Stimulated activated CD4-positive, alpha-beta T cell treated with anti-CD3 and anti-CD28 coated beads, Interleukin-4, amount 100 ng/mL, for 48 hours (primary cell): ENCODE data around the gene MAEA.
"Not testable (repeated sequence)": the region's sequence is repeated elsewhere in the genome, so short reads cannot be mapped to it uniquely, and the experiment has no call there.

Source experiments
- DNase-seq, 2 donors: peaks; one replicate each; pipeline ENCODE4 v3.0.0-alpha.2; 2020; ENCODE audit warnings: low read depth in 2 of 2

The MAEA gene

DNA sequence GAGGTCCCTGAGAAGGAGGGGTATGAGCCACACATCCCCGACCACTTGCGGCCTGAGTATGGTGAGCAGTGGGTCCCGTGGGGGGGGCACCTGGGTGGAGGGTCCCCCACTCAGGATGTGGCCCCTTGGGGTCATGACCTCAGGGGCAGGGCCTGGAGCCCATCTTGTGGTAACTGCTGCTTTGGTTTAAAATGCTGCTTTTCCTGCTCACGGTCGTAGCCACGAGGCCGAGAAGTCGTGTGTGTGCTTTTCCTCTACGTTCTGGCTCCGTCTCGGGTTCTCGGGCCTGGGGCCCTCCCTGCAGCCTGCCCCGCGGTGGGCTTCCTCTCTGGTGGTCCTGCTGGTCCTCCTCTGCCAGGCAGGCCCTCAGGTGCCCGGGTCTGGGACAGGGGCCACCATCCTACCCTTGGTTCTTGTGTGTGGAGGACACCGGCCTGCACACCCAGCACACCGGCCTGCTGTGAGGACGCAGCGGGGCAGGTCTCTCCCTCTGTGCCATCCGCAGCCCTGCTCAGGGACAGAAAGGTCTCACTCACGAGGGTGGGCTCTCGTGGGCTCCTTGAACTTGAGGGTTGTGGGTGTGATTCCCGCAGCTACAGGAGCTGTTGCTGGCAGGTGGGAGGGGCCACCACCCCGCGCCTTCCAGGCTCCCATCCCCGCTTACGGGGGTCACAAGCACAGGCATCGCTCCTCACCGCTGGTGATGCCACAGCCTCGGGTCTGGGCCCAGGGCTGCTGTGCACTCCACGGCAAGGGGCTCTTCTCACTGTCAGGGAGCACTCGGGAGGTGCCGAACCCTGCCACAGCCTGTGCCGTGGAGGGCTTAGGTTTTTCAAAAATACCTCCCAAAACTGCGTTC, 76.9 kb downstream of the MAEA start:
- no peak for DNase-seq

DNA sequence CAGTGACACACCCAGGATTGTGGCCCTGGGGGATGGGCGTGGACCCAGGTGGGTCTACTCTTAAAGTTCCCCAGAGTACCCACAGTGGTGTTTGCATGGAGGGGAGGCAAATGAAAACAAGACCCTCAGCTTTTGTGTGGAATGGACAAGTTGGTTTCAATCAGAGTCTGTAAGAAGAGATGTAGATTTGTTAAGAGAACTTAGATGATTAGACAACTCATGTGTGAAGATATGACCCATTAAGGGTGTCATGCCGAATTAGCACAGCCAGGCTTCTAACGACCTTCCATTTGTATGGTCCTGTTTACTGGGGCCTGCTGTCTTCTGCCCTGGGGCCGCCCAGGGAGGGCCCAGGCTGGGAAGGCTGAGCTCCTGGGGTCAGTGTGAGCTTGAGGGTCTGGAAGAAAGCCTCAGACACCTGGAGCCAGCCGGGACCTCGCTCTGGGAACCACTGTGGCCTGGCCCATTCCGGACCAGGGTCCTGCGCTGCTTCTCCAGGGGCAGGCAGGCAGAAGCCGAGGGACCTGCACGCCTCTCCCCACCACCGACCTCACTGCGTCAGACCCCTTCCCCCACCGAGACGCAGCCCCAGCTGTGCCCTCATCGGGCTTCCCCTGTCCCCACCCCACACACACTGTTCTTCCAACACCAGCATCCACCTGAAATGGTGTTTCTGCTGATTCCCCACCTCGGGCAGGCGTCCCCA, 77.7 kb downstream of the MAEA start:
- DNase-seq, result no peak

DNA sequence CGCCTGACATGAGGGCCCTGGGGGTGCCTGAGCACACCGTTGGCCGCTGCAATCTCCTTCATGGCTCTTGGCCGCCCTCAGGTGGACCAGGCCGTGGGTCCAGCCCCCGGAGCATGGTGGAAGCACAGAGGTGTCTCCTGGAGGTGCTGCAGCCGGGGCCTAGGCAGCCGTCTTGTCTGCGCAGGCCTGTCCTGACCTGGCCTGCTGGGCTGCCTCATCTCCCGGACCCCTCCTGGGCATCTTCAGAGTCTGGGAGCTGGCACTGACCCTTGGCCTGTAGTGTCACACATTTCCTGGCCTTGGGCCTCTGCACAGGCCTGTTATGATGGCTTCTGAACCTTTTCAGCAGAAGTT, 78.2 kb downstream of the MAEA start:
- DNase-seq, result no peak

DNA sequence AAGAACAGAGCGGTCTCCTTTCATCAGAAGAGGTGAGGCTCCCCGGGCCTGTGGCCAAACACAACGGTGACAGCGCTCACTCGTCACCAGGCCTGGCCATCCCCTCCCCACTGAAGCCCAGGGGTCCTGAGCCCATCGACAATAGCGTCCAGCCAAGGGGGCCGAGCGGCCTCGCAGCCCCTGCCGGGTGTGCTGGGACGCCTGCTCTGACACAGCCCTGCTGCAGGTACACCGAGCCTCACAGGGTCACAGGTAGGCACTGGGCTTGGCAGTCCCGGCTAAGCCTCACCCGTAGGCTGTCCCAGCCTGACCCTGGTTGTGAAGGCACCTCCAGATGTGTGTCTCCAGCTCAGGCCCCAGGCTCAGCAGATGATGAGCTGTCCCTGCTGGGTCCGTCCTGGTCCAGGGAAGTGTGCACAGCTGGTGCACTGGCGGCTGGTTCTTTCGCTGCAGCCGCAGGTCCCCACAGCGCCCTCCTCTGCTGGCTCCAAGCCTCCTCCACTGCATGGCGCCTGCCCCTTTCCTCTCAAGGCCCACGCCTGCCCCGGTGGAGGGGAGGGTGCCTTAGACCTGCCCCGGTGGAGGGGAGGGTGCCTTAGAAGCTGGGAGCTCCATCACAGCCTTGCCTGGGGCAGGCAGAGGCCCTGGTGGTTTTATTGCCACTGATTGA, 78.9 kb downstream of the MAEA start:
- no peak for DNase-seq

DNA sequence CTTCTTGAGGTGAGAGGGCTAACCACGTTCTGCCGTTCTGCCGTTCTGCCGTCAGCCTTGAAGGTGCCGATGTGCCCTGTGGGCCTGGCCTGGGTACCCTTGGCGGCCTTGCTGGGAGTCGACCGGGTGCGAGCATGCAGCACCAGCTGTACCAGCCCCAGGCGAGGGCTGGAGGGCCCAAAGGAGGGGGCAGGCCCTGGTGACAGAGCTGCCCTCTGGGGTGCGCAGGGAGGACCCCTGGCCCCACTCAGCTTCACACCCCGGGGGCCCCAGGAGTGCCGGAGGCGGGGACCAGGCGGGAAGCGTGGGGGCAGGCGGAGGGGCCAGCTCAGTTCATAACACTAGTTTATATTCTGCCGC, 79.4 kb downstream of the MAEA start:
- DNase-seq, result no peak

DNA sequence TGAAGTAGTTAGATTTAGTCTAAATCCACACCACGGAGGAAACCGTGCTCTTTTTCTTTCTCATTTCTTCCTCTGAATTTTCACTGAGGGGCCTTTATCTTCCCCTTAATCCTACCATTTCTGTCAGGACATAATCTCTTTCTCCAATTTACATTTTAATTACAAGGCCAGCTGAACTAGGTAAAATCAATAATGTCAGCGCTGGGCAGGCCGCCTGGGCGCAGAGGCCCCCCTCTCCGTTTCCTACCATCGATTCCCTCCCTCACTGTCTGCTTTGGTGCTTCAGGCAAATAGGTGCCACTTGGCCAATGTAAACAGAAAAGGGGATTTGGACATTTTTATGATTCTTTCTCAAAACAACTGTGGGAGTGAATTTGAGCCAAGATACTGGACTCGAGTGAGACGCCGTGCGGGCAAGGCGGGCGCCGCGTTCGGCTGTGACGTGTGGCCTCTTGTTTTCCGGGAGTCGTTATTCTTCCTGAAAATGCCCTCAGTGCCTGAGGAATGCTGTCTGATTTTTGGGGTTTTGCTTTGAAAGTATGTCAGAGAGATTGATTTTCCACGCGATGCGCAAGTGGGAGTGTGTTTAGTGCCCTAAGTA, 79.9 kb downstream of the MAEA start:
- no peak for DNase-seq

DNA sequence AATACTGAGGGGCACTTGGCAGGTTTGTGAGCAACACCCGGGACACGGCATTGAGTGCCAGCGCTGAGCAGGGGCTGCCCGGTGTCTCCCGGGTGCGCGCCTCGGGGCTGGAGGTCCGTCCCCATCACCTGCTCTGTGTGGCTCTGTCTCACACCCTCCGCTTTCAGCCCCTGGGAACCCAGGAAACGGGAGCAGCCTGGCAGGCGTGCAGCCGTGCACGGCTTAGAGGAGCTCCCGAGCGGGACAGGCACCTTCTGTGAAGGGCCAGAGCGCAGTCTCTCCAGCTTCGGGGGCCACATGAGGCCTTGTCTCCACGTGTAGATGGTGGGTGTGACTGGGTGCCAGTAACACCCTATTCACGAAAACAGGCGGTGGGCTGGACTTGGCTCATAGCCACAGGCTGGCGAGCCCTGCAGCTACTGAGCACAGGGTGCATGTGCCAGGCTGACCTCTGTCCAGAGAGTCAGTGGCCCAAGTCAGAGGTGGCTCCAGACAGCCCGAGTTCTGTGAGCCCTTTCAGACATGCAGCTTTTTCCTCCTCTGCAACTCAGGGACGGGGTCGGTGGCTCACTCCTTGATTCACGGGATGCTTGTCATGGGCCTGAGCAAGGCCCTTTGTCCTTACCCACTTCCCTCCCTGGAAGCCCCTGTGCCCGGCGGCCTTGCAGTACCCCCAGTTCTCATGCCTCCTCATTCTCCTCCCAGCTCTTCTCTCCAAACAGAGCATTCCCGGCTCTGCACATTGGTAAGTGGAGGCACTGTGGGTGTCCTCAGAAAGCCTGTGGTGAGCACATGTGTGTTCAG, 80.8 kb downstream of the MAEA start:
- no peak for DNase-seq

DNA sequence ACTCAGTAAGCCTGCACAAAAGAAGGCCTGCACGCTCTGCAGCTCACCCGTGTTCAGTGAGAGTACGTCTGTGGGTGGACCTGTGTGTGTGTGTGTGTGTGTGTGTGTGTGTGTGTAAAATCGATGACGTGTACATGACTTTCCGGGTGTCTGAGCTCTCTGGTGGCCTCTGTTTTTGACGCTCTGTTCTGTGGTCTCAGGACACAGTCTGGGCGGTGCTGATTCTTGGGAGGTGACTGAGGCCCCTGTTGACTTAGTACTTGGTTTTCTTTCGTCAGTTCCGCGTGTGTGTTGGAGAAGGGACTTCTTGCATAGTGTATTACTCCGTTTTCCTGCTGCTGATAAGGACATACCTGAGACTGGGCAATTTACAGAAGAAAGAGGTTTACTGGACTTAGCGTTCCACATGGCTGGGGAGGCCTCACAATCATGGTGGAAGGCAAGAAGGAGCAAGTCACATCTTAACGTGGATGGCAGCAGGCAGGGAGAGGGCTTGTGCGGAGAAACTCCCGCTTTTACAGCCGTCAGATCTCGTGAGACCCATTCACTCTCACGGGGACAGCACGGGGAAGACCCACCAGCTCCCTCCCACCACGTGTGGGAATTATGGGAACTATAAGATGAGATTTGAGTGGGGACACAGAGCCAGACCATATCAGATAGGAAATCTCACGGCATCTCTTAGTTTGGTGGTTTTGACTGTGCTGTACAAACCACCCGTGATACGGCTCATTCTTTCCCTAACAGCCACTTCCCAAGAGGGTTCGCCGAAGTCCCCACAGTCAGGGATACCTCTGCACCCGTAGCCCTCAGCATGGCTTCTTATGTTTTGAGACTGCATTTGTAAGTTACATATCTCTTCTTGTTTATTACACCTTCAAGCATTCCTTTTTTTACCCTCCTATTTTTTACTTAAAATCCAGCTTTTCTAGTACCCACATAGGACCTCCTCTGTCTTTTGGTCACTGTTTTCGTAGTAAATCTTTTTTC, 81.8 kb downstream of the MAEA start:
- no peak for DNase-seq

DNA sequence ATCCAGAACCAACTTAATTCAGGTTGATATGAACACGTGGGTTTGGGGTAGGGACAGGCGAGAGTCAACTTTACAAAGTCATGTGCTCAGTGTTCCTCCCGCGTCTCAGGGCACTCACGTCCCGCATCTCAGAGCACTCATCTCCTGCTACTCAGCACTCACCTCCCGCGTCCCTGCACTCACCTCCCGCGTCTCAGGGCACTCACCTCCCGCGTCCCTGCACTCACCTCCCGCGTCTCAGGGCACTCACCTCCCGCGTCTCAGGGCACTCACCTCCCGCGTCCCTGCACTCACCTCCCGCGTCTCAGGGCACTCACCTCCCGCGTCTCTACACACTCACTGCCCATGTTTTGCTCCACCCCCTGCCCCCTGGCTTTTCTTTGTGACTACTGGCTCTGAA, 82.9 kb downstream of the MAEA start:
- DNase-seq, result not testable (repeated sequence)

DNA sequence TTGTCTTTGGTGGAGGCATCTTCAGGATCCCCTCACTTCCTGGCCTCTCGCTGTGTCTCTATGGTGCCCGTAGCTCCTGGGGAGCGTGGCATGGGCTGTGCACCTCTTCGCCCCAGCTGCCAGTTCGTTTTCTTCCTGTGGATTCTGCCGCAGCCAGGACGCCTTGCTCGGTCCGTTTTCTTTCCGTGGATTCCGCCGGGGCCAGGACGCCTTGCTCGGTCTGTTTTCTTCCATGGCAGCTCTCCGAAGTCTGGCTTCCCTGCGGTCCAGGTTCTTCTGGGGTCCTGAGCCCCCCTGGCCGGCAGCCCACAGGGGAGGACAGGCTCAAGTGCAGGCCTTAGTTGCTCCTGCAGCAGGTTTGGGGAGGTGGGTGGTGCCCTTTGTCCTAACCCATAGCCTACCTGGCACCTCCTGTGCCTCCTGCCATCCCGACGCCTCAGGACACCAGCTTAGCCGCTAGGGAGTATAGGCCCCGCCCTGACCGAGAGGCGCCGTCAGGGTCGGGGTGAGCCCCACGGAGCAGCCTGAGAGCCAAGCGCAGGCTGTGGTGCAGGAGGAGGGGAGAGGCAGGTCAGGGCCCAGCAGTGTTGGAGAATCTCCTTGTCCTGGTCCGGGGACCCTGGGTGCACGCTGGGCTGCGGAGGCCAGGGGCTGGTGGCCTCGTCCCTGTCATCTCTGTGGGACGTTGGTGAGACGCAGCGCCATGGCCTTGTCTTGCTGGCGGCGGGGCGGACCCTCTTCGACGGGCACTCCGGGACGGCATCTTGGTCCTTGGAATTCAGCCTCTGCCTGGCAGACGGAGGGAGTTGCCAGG, 84.4 kb downstream of the MAEA start:
- no peak for DNase-seq

DNA sequence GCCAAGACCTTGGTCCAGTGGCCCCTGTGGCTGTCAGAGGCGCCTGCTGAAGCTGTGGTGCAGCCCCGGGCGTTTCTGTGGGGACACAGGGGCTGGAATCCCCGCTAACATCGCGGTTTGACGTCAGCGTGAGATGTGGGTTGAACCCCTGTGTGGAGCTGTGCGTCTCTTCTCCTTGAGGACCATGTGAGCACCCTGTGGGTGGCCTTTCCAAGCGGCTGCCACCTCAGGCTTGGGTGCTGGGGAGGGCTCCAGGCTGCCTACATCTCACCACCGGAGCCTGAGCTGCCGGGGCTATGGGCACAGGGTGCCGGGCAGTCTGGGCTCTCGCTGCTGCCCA, 85.0 kb downstream of the MAEA start:
- DNase-seq, result no peak

DNA sequence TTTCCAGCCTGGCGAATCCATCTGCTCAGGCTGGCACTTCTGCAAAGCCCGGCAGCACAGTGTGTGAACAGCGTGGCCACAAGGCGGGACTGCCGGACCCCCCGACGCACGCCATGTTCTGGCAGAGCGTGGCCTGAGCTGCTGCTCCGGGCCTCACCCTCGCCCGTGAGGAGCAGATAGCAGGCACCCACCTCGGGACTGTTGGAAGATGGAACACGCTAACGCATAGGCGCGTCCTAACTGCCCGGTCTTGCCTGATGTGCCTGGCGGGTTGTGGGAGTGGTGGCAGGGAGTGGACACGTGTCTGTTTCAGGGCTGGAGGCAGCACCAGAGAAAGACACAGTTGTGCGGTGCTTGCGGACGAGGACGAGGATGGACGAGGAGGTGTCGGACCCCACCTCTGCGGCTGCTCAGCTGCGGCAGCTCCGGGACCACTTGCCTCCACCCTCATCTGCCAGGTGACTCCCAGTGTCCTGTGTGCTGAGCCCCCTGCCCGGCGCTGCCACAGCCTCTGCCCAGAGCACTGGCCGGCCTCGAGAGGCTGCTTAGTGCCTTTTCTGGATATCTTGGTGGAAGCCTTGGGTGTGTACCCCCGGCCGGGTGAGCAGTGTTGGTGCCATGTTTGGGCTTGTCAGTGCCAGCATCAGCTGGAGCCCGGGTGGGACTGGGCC, 85.5 kb downstream of the MAEA start:
- no peak for DNase-seq

DNA sequence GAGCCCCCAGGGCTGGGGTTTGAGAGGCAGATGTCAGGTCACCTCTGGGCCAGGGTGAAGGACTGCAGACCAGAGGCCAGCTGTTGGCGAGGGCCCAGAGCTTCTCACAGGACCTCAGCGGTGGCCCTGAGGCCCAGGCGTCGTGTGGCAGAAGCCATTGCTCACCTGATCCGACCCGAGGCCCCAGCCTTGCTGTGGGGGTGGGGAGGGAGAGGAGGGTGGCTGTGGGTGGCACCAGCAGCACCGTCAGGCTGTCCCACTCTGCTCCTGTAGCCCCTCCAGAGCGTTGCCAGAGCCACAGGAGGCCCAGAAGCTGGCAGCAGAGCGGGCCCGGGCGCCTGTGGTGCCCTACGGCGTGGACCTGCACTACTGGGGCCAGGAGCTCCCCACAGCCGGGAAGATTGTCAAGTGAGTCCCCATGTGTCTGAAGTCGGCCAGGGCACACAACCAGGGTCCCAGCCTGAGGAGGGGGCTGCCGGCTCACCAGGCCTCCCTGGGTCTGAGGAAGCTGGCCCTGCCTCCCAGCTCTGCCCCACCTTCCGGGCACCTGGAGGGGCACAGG, 86.2 kb downstream of the MAEA start:
- DNase-seq, result no peak

DNA sequence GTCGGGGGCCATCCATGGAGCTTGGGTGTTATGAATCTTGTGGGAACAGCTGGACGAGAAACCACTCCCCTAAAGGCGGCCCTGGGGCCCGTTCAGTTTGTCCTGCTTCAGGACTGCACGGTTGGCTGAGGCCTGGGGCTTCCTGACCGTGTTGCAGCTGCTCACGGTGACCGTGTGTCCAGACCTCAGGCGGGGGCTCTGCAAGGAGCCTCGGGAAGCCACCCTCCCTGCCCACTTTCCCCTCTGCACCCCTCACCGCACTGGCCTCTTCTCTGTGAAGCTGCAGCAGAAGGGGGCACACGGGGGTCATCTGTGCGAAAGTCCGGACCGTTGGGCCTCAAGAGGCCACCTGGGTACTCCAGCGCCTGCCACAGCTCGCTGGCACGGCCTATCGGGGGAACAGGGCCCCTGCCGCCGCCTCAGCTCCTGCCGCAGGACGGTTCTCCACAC, 86.7 kb downstream of the MAEA start:
- no peak for DNase-seq

DNA sequence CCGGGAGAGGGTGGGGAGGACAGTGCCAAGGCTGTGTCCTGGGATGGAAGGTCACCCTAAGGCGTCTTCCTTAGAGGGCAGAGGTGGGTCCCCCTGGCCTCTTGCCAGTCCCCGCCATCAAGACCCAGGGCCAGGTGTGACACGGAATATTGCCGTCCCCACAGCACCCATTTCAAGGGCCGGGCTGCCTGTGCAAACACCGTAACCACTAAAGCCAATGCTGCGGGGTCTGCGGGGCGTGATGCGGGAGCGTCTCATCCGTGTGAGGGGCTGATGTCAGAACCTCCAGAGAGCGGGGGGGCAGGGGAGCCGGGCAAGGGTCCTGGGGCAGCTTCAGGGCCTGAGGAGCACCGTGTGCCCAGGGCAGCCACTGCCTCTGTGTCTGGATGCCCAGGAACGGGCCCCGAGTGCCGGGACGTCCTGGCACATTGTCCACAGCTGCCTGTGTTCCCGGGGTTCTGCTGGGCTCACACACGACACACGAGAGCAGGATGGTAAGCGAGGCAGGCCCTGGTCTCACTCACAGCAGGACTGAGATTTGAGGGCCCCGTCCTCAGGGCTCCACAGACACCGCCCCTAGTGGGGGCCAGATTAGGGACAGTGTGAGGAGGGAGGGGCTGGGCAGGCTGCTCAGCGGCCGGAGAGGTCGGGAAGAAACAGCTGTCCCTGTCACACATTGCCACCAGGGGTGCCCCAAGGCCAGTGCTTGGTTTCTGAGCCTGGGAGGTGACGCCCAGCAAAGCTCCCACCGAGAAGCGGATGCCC, 87.3 kb downstream of the MAEA start:
- DNase-seq, result no peak

DNA sequence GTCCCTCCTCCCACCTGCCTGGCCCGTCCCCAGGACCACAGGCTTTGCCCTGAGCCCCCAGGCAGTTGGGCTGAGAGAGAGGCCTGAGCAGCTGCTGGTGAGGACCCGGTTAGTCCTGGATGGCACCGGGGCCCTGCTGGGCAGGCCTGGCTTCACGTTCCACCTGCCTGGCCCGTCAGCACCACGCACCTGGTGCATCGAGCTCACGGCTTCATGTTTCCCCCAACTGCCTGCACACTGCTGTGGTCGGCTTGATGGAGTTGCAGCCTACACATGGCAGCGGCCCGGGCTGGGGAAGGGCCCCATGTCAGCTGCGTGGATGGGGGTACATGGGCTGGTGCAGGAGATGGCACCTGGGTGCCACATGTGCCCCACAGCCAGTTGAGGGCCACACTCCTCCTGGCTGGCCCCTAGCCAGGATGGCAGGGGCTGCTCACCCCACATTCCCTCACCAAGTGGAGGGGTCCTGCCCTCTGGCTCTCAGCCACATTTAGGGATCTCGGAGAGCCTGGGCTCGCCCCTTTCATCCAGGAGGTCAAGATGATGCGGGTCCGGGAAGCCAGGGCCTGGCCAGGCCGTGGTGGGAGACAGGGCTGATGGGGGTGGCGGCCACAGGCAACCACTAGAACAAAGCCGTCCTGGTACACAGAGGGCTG, 88.0 kb downstream of the MAEA start:
- no peak for DNase-seq

DNA sequence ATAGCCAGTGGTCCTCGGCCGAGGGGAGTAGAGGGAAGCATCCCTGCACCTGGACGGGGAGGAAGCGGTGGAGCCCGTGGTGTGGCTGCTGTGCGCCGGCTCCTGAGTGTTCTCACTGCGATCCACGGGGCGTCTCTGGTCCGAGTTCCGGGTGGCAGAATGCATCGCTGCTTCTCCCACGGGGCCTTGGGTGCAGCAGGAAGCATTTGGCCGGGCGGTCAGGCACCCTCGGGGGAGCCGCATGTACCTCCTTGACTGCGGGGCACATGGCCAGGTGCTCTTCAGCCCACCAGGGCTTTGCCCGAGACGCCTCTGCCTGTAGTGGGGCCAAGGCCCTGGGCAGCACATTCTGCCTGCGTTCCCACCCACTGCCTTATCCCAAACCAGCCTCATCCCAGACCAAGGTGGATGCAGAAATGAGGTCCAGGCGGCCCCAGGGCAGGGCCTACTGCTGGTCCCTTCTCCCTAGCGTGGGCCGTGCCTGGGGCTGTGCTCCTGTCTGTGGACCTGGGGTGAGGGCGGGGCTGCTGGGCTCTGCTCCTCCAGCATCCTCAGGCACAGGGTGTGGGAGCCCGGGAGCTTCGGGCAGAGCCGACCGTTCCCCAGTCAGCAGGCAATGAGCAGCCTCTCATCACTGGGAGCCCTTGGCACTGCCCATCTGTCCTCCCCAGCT, 89.0 kb downstream of the MAEA start:
- DNase-seq, result no peak
